IPS-18a (cell line): ENCODE data around the gene TMEM263.

ENCODE experiments used
- H3K27ac ChIP-seq: one replicate; pipeline ENCODE4 v1.5.1; 2013; ENCODE audit warnings: low read length
- H3K27me3 ChIP-seq: one replicate; pipeline ENCODE4 v1.6.1; 2013; ENCODE audit warnings: mild to moderate bottlenecking, low read length; ENCODE audit not compliant: control insufficient read depth, insufficient read depth
- H3K36me3 ChIP-seq: one replicate; pipeline ENCODE4 v1.6.1; 2013; ENCODE audit warnings: low read depth, low read length; ENCODE audit not compliant: control insufficient read depth
- H3K4me1 ChIP-seq: one replicate; pipeline ENCODE4 v1.6.1; 2013; ENCODE audit warnings: low read depth, low read length; ENCODE audit not compliant: control insufficient read depth
- H3K4me3 ChIP-seq: one replicate; pipeline ENCODE4 v1.5.1; 2013; ENCODE audit warnings: low read length
- H3K9ac ChIP-seq: one replicate; pipeline ENCODE4 v1.6.1; 2013; ENCODE audit warnings: mild to moderate bottlenecking, low read length, moderate library complexity
- H3K9me3 ChIP-seq: one replicate; pipeline ENCODE4 v1.6.1; 2013; ENCODE audit warnings: low read depth, low read length; ENCODE audit not compliant: control insufficient read depth

Gene TMEM263

GRCh38 chr12:106953352-106954250 is 2.1 kb upstream of the TMEM263 start:
- H3K4me3 ChIP-seq, result no peak overlapping the region

GRCh38 chr12:106954462-106955376 is 988 bp upstream of the TMEM263 start:
- H3K4me1 ChIP-seq, result no peaks in the 10 kb centered on the region
- H3K9ac ChIP-seq, result no peak overlapping the region
- H3K36me3 ChIP-seq, result no peaks in the 10 kb centered on the region
- H3K4me3 ChIP-seq, result peak overlapping the region; percentile 83
- H3K27me3 ChIP-seq, result peaks cover 26% of the 10 kb centered on the region
- no peak overlapping the region for H3K27ac ChIP-seq
- no peaks in the 10 kb centered on the region for H3K9me3 ChIP-seq

More at GRCh38 chr12:106953352-106954250, 2.1 kb upstream of the TMEM263 start:
- Histone ChIP-seq H3K27ac (no peak overlapping the region), H3K9me3 (peaks cover 3% of the 10 kb centered on the region), H3K4me1 (no peaks in the 10 kb centered on the region), H3K9ac (no peak overlapping the region), H3K36me3 (no peaks in the 10 kb centered on the region), H3K27me3 (peaks cover 26% of the 10 kb centered on the region)

GRCh38 chr12:106956048-106956578 is 406 bp downstream of the TMEM263 start:
- H3K9ac ChIP-seq, result peak overlapping the region; percentile 41
- H3K4me1 ChIP-seq, result no peaks in the 10 kb centered on the region
- H3K36me3 ChIP-seq, result no peaks in the 10 kb centered on the region
- peaks cover 26% of the 10 kb centered on the region for H3K27me3 ChIP-seq
- peak overlapping the region; percentile 83 for H3K4me3 ChIP-seq
- no peak overlapping the region for H3K27ac ChIP-seq
- no peaks in the 10 kb centered on the region for H3K9me3 ChIP-seq

GRCh38 chr12:106957583-106957982 is 1.9 kb downstream of the TMEM263 start:
- Histone ChIP-seq H3K27ac (no peak overlapping the region), H3K9ac (no peak overlapping the region)

GRCh38 chr12:106960443-106960842 is 4.7 kb downstream of the TMEM263 start:
- H3K4me1 ChIP-seq, result no peaks in the 10 kb centered on the region
- no peaks in the 10 kb centered on the region for H3K9me3 ChIP-seq
- no peak overlapping the region for H3K4me3 ChIP-seq
- H3K27me3 ChIP-seq, result peaks cover 6% of the 10 kb centered on the region
- H3K27ac ChIP-seq, result no peak overlapping the region
- no peak overlapping the region for H3K9ac ChIP-seq
- no peaks in the 10 kb centered on the region for H3K36me3 ChIP-seq

More at GRCh38 chr12:106957583-106957982, 1.9 kb downstream of the TMEM263 start:
- Histone ChIP-seq H3K4me1 (no peaks in the 10 kb centered on the region), H3K4me3 (peak overlapping the region; percentile 83), H3K27me3 (peaks cover 21% of the 10 kb centered on the region), H3K9me3 (no peaks in the 10 kb centered on the region), H3K36me3 (no peaks in the 10 kb centered on the region)

GRCh38 chr12:106962286-106962685 is 6.6 kb downstream of the TMEM263 start:
- no peak overlapping the region for H3K9ac ChIP-seq
- H3K9me3 ChIP-seq, result no peaks in the 10 kb centered on the region
- no peaks in the 10 kb centered on the region for H3K36me3 ChIP-seq
- H3K4me3 ChIP-seq, result no peak overlapping the region
- H3K27ac ChIP-seq, result no peak overlapping the region
- no peaks in the 10 kb centered on the region for H3K4me1 ChIP-seq
- peaks cover 3% of the 10 kb centered on the region for H3K27me3 ChIP-seq

- no peak overlapping the region for H3K4me3 ChIP-seq
- H3K27ac ChIP-seq, result no peak overlapping the region
- no peaks in the 10 kb centered on the region for H3K36me3 ChIP-seq
- H3K9me3 ChIP-seq, result no peaks in the 10 kb centered on the region
- no peaks in the 10 kb centered on the region for H3K4me1 ChIP-seq
- H3K9ac ChIP-seq, result no peak overlapping the region
- no peaks in the 10 kb centered on the region for H3K27me3 ChIP-seq
Observed at GRCh38 chr12:106964526-106964925, 8.8 kb downstream of the TMEM263 start.

- Histone ChIP-seq H3K36me3 (peaks cover 6% of the 10 kb centered on the region), H3K27ac (no peak overlapping the region), H3K4me1 (no peaks in the 10 kb centered on the region), H3K9me3 (no peaks in the 10 kb centered on the region), H3K4me3 (no peak overlapping the region), H3K9ac (no peak overlapping the region), H3K27me3 (no peaks in the 10 kb centered on the region)
Observed at GRCh38 chr12:106971065-106971464, 15.4 kb downstream of the TMEM263 start.

- Histone ChIP-seq H3K36me3 (peaks cover 6% of the 10 kb centered on the region), H3K9me3 (no peaks in the 10 kb centered on the region), H3K9ac (no peak overlapping the region), H3K27me3 (no peaks in the 10 kb centered on the region), H3K4me3 (no peak overlapping the region), H3K27ac (no peak overlapping the region), H3K4me1 (no peaks in the 10 kb centered on the region)
Observed at GRCh38 chr12:106973545-106973944, 17.8 kb downstream of the TMEM263 start.

- Histone ChIP-seq H3K27ac (no peak overlapping the region), H3K27me3 (no peaks in the 10 kb centered on the region), H3K4me1 (no peaks in the 10 kb centered on the region), H3K36me3 (peaks cover 6% of the 10 kb centered on the region), H3K9ac (no peak overlapping the region), H3K4me3 (no peak overlapping the region), H3K9me3 (no peaks in the 10 kb centered on the region)
Observed at GRCh38 chr12:106974511-106974910, 18.8 kb downstream of the TMEM263 start.

GRCh38 chr12:106975098-106975497 is 19.4 kb downstream of the TMEM263 start:
- no peak overlapping the region for H3K4me3 ChIP-seq

More at GRCh38 chr12:106975098-106975497, 19.4 kb downstream of the TMEM263 start:
- H3K9me3 ChIP-seq, result no peaks in the 10 kb centered on the region
- no peak overlapping the region for H3K27ac ChIP-seq
- no peaks in the 10 kb centered on the region for H3K4me1 ChIP-seq
- no peaks in the 10 kb centered on the region for H3K27me3 ChIP-seq
- H3K9ac ChIP-seq, result no peak overlapping the region
- H3K36me3 ChIP-seq, result peaks cover 6% of the 10 kb centered on the region
